GM19328 (cell line): ENCODE data around the gene EPDR1.

Source experiments
- ATAC-seq: cut with Tn5 transposase; IDR thresholded peaks from one replicate; pipeline ENCODE4 v1.9.1; 2021; ENCODE audit warnings: mild to moderate bottlenecking, moderate library complexity; ENCODE audit not compliant: unreplicated experiment

Gene EPDR1

DNA sequence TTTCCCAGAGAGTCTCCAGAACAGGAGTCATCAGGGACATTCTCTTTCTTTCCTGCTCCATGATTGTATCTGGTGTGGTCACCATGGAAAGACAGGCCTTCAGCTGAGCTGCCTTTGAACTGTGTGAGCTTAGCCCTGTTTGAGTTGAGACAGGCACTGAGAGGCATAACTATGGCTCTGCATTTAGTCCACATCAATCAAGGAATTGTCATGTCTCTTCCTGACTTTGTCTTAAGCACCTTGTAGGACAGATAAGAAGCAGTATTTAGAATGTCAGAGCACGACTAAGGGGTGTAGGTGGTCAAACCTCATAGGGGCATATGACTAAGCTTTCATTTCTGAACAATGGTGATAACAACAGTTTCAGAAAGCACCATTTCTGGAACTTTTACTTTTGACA is 53.5 kb downstream of the EPDR1 start:
- no peak for ATAC-seq

DNA sequence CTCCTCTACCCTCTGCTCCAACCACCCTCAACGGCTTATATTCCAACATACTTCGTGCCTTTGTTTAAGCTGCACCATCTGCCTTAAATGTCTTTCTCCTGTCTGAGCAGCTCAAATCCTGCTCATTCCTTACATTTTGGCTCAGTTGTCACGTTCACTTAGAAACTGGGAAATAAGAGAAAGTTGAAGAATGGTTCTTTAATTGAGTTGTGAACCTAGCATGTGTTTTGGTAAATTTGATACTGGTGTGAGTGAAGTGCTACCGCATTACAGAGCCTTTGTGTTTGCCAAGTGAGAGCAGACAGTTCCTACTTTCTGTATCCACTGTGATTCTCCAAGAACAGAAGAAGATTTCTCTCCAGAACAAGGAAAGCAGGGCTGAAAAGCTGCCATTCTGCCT is 54.3 kb downstream of the EPDR1 start:
- ATAC-seq: no peak

DNA sequence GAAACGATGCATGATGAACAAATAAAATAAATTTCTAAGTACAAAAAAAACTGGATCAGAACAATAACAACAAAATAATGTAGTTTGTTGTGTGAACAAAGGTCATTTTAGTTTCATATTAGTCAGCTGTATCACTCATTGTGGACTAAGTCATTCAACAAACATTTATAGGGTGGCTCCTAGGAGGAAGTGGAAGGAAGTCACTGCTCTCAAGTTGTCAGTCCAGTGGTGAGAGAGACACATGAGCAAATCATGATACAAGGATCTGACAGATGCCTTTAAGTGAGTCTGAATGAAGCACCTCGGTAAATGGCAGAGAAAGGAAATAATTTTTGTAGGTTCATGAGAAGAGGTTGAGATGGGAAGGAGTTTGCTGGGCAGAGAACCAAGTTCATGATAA is 56.8 kb downstream of the EPDR1 start:
- ATAC-seq: no peak

DNA sequence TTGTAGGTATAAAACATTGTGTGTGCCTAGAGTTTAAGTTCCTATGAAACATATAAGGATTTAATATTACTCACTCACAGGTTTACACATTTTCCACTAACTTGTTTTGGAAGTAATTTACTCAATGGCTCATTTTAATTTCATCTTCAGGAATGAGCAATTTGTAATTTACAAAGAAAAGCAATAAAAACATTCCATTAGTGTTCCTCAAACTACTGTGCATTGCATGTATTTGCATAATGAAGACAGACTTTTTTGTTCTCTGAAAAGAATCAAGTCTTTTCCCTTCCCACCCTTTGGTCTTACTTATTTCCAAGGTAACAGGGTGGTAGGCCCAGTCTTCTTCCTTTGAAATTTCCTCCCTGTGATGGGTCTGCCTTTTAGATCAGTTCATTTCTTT is 61.2 kb downstream of the EPDR1 start:
- ATAC-seq: no peak

DNA sequence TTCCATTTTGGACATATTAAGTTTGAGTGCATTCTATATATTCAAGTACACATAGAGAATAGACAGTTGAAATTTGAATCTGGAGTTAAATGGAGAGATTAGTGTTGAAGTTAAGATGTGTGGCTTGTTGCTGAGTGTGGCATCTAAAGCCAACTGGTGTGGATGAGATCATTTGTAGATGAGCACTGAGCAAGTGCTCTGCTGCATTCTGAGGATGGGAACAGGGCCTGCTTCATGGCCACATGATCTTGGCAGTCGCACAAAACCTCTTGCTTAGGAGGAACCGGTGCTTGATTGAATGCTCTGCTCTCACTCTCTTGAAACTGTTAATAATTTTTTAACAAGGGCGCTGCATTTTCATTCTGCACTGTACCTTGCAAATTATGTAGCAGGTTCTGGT is 62.0 kb downstream of the EPDR1 start:
- no peak for ATAC-seq

DNA sequence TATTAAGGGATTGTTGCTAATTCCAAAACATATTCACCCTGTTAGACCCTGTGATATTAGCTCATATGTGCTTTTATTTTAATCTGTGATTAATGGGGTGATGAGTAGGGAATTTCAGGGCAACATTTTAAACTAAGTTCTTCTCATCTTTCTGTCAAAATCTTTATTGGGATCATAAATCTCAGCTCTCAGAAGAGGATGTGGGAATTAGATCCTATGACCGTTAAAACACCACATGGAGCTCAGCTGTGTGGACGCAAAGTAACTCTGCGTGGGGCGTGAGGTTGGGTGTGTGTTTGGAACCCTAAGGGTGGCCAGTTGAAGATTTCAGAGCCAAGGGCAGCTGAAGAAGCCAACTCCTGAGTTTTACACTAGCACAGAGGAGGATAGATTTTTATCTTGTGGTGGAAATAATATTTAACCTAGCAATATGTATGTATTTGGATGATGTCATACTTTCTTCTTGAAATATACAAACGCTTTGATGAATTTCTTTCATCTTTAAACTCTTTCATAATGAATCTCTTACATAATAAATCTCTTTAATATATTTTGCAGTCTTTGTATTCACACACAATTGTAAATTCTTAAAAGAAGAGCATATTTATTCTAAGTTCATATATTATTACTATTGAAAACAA is 64.4 kb downstream of the EPDR1 start:
- ATAC-seq: no peak

DNA sequence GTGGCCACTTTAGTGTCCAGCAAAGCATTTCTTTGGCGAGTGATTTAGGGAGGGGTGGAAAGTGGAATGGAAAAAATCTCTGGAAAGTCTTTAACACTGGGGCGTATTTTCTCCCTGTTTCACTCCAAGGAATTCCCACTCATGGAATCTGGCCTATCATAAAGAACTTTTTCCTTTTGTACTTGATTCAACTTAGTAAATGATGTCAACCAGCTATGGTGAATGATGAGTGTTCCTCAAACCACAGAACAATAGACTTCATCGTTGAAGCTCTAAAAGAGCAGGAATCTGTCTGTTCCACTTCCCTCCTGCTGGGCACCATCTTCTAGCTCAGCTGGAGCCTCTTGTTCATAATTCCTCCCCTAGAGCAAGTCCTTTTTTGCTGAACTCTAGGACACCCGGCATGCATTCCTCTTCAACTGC is 66.5 kb downstream of the EPDR1 start:
- no peak for ATAC-seq

DNA sequence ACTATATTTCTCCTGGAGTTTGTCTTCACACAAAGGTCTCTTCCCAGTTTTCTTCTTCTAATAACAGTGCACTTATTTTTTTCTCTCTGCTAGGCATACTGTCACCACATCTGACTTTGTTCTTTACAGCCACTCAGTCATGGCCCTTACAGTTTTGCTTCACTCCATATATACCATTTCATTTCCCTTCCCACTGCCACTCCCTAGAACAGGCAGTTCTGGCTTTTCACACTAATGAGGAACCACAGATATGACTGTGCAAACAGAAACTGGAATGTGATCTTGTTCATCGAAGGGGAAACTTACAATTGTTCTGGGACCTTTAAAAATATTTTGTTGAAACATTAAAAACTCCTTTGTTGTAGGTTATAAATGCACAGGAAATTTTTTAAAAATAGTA is 67.3 kb downstream of the EPDR1 start:
- no peak for ATAC-seq

DNA sequence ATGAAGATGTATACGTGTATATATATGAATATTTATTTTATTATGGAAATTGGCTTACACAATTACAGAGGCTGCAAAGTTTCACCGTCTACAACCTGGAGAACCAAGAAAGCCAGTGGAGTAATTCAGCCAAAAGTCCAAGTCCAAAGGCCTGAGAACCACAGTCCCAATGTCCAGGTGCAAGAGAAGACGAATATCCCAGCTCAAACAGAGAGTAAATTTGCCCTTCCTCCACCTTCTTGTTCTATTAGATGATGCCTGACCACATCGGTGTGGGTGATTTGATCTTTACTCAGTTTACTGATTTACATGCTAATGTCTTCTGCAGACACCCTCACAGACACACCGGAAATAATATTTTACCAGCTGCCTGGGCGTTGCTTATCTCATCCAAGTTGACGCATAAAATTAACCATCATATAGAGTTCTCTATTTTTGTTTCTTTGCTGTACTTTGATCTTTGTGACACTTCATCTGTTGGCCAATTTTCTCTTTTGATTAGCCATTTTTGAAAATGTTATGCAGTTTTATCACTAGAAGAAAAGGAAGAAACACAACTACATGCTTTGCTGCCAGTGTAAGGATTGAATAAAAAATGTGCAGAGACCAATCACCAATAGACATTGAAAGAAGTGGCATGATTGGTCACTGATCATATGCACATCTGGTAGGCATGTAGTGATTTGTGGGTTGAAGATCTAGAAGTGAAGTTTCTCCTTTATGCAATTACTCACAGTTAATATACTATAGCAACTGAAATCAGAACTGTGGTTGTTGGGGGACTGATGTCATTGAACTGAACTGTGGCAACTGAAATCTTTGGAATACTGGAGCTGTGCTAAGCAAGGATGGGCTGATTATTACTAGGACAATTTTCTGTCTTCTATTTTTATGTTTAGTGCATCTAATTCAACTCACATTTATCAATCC is 68.5 kb downstream of the EPDR1 start:
- ATAC-seq: no peak

DNA sequence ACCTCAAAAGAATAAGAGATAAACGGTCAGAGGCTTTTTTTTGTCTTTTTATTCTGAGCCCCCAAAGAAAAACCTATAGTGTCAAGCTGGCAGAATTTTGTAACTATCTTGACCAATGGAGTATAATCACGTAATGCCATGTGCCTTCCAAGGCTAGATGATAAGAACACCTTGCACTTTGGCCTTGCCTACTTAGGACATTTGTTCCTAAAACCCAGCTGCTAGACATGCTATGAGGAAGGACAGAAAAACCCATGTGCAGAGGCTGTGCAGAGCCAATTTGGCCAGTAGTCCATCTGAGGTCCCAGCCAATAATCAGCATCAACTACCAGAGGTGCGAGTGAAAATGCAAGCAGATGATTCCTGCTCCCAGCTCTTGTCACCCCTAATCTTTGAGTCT is 69.9 kb downstream of the EPDR1 start:
- ATAC-seq: no peak

DNA sequence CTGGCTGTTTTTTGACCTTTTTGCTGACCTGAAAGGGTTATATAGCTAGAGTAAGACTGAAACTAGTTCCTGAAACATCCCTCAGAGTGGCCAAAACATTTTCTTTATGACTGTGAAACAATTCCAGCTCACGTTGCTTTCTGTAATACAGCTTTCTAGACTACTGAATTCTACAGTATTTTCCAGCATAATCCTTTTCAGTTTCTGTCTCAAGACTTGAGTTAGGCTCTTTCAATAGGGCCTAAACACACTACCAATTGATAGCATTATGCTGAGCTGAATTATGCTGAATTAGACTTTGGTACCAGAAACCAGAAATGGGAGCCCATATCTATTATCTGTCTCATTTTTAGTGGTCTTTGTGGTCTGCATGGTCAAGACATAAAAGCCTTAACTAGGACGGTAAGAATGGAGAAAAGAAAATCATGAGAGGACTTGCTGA is 72.6 kb downstream of the EPDR1 start:
- no peak for ATAC-seq

DNA sequence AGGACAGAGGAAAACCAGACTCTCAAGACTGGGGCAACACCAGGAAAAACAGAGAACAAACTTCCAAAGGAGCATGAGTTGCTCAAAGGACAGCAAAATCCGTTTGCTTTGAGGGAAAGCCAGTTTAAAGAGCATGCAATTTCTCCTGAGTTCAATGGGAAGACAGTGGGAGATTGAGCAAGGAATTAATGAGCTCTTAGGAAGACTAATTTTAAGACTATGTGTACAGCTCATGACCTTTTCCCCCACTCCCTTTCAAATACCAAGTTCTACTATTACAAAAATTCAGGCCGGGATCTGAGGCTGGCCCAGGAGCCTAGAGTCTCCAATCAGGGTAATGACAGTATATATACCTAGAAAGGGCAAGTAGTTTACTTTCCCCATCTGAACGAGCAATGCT is 79.2 kb downstream of the EPDR1 start:
- no peak for ATAC-seq

DNA sequence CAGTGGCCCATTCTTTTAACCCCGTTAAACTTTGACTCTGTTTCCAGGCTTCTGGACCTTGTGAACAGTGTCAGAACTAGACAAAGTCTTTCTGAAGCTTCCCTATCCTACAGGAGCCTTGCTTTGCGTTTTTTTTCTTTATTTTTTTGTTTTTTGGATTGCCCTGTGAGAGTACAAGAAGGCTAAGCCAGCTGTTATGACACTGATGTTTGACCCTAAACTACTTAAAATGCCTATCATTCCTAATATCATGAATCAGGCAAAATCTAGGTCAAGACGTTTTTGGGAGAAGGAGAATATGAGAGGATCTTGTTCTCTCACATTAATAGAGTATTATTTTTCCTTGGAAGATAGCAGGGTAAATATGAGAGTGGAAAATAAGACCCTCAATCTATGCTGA is 79.8 kb downstream of the EPDR1 start:
- no peak for ATAC-seq
